NT2/D1 (cell line): ENCODE results near the gene ZNF230.

Experiments
- DNase-seq: peaks from one replicate; pipeline ENCODE4 v3.0.0-alpha.2; 2011; ENCODE audit warnings: low read depth, low spot score
- H3K27me3 ChIP-seq: 2 replicates; pipeline ENCODE4 v1.6.0; 2011; ENCODE audit warnings: mild to moderate bottlenecking; ENCODE audit not compliant: insufficient read length, insufficient read depth
- H3K36me3 ChIP-seq: 2 replicates; pipeline ENCODE4 v1.6.1; 2011; ENCODE audit warnings: mild to moderate bottlenecking, low read length, mixed read lengths; ENCODE audit not compliant: insufficient read depth, insufficient read length
- H3K4me1 ChIP-seq: 2 replicates; pipeline ENCODE4 v1.5.1; 2011; ENCODE audit not compliant: insufficient read depth, insufficient read length
- H3K4me3 ChIP-seq: 2 replicates; pipeline ENCODE4 v1.5.1; 2011; ENCODE audit warnings: low read depth; ENCODE audit not compliant: insufficient read length
- H3K9ac ChIP-seq: 2 replicates; pipeline ENCODE4 v1.6.0; 2011; ENCODE audit warnings: low read depth; ENCODE audit not compliant: insufficient read length
- H3K9me3 ChIP-seq: 2 replicates; pipeline ENCODE4 v1.5.1; 2011; ENCODE audit warnings: mild to moderate bottlenecking, low read length; ENCODE audit not compliant: insufficient read depth
- SUZ12 ChIP-seq: IDR thresholded peaks from 2 replicates; pipeline ENCODE4 v1.6.1; 2011; ENCODE audit not compliant: insufficient read length, insufficient read depth; ENCODE audit errors: extremely low read depth
- YY1 ChIP-seq: IDR thresholded peaks from 2 replicates; pipeline ENCODE4 v1.6.1; 2011; ENCODE audit not compliant: insufficient read length, insufficient read depth
- ZNF274 ChIP-seq: IDR thresholded peaks from 2 replicates; pipeline ENCODE4 v1.6.1; 2011; ENCODE audit warnings: mild to moderate bottlenecking, low read depth, low read length

ZNF230 gene

GRCh38 chr19:43983912-43984686, 18.7 kb upstream of the ZNF230 start, which contains the start of gene ZNF155:
TSS of gene ZNF155 (plus strand) at chr19:43984188. CDS start at chr19:43988544, 4,356 bp downstream.
- H3K4me1 ChIP-seq, result no peaks in the 10 kb centered on the region
- peak within 1 kb of the TSS; percentile 75 for H3K9ac ChIP-seq
- H3K27me3 ChIP-seq, result no peaks in the 10 kb centered on the region
- H3K9me3 ChIP-seq, result no peaks in the 10 kb centered on the region
- DNase-seq, result peak; percentile 92
- peaks cover 8% of the 10 kb centered on the region for H3K36me3 ChIP-seq
- peak within 1 kb of the TSS; percentile 55 for H3K4me3 ChIP-seq
- TF ChIP-seq ZNF274 (no peak), YY1 (no peak), SUZ12 (no peak)

- no peaks in the 10 kb centered on the region for H3K4me1 ChIP-seq
- H3K36me3 ChIP-seq, result peaks cover 14% of the 10 kb centered on the region
- H3K9me3 ChIP-seq, result no peaks in the 10 kb centered on the region
- peak overlapping the region; percentile 75 for H3K9ac ChIP-seq
- TF ChIP-seq ZNF274 (no peak), SUZ12 (no peak), YY1 (no peak)
- H3K4me3 ChIP-seq, result peak overlapping the region; percentile 55
- no peaks in the 10 kb centered on the region for H3K27me3 ChIP-seq
- no peak for DNase-seq
Observed at GRCh38 chr19:43984687-43985000, 18.1 kb upstream of the ZNF230 start.

- no peaks in the 10 kb centered on the region for H3K9me3 ChIP-seq
Observed at GRCh38 chr19:43997631-43998290, 5.0 kb upstream of the ZNF230 start.

DNA sequence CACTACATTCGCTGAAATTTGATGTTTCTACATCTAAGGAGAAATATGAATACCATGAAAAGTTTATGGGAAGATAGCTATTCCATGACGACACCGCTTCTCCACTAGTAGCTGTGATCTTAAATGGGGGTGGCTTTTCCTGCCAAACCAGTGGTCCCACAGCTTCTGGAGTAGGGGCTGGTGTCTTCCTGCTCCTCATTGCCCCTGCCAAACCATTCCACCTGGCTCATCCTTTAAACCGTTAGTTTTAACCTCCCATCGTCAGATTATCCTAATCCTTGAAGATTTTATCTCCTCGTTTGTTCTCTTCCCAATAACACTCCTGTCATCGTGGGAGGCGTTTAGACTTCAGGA, 568 bp upstream of the ZNF230 start:
- H3K9me3 ChIP-seq, result no peaks in the 10 kb centered on the region; the same call in 1 of the 2 replicates
- H3K4me1 ChIP-seq, result no peaks in the 10 kb centered on the region
- TF ChIP-seq SUZ12, result no peak
- no peak for TF ChIP-seq YY1
- no peak for TF ChIP-seq ZNF274
- H3K4me3 ChIP-seq, result peak overlapping the region; percentile 87
- H3K27me3 ChIP-seq, result no peaks in the 10 kb centered on the region
- peak overlapping the region; percentile 75 for H3K9ac ChIP-seq
- H3K36me3 ChIP-seq, result no peaks in the 10 kb centered on the region
- no peak for DNase-seq

More at GRCh38 chr19:43997631-43998290, 5.0 kb upstream of the ZNF230 start:
- Histone ChIP-seq H3K27me3 (no peaks in the 10 kb centered on the region), H3K4me1 (no peaks in the 10 kb centered on the region), H3K9ac (no peak overlapping the region), H3K36me3 (peaks cover 17% of the 10 kb centered on the region), H3K4me3 (no peak overlapping the region)
- TF ChIP-seq SUZ12 (no peak), ZNF274 (no peak), YY1 (no peak)
- DNase-seq, result no peak

DNA sequence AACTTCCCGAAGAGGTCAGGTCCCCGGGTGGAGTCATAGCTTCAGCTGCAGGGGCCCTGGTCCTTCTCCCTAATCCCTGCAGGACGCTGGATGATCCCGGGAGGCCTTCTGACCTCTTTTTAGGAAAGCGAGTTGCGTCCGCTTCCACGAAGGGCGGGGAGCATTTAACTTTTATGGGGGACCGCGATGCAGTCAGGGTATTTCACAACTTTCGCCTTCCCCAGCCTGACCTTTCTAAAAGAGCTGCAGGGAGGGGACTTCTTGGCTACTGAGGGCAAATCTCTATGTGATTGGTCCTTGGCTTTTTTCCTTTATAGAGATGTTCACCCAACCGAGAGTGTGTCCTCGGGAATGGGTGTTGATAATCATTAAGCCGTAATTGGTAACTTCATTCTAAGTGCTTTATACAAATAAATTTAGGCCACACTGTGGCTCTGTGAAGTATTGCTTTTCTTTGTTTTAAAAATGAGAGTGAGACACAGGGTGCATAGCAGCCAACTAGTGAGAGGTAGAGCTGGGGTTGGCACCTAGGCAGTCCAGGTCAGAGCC, 778 bp downstream of the ZNF230 start:
- no peaks in the 10 kb centered on the region for H3K27me3 ChIP-seq
- peaks cover 11% of the 10 kb centered on the region for H3K36me3 ChIP-seq
- TF ChIP-seq ZNF274 (no peak), YY1 (no peak), SUZ12 (no peak)
- peak overlapping the region; percentile 87 for H3K4me3 ChIP-seq
- peak overlapping the region; percentile 75 for H3K9ac ChIP-seq
- peaks cover 13% of the 10 kb centered on the region; the same call in 1 of the 2 replicates for H3K9me3 ChIP-seq
- no peaks in the 10 kb centered on the region for H3K4me1 ChIP-seq
- DNase-seq, result no peak

DNA sequence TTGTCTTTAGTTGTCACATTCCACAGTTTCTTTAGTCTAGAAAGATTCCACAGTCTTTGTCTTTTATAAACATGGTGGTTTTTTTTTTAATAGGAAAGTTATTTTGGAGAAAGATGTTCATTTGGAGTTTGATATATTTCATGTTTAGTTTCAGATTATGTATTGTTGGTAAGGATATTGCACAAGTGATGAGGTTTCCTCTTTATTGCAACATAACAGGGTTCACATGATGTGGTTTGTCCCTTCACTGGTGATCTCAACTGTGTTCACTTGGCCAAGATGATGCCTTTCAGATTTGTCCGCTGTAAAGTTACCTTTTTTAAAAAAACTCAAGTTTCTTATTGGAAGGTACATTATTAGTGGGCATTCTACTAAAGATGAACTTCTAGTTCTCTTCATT, 3.2 kb downstream of the ZNF230 start:
- Histone ChIP-seq H3K27me3 (no peaks in the 10 kb centered on the region), H3K4me3 (no peak overlapping the region), H3K9ac (no peak overlapping the region), H3K36me3 (peaks cover 33% of the 10 kb centered on the region), H3K4me1 (no peaks in the 10 kb centered on the region), H3K9me3 (peaks cover 38% of the 10 kb centered on the region)
- DNase-seq, result no peak
- TF ChIP-seq YY1 (no peak), SUZ12 (no peak), ZNF274 (no peak)

GRCh38 chr19:44007473-44007872, 4.7 kb downstream of the ZNF230 start:
- Histone ChIP-seq H3K27me3 (no peaks in the 10 kb centered on the region), H3K9me3 (peaks cover 42% of the 10 kb centered on the region), H3K4me1 (no peaks in the 10 kb centered on the region), H3K36me3 (peaks cover 36% of the 10 kb centered on the region), H3K9ac (no peak overlapping the region), H3K4me3 (no peak overlapping the region)
- TF ChIP-seq ZNF274, result no peak
- TF ChIP-seq SUZ12, result no peak
- TF ChIP-seq YY1, result no peak
- no peak for DNase-seq
